Small intestine (tissue), 7 donors: Measurements from ENCODE around the gene SPACA7. TPM values are rescaled to one million over a fixed set of nuclear protein-coding genes. Genes with fewer than 3 reads are reported as not detected.

ENCODE experiments used
- DNase-seq, 2 donors: peaks; one replicate each; pipeline versions ENCODE4 v3.0.0 to v3.0.0-alpha.2; 2013
- FAIRE-seq: peaks from 2 replicates; lab custom pipeline; 2012; peaks lifted over from hg19 to GRCh38; lab: Jason Lieb, UNC
- H3K27ac ChIP-seq, 3 donors: one replicate each; pipeline ENCODE4 v1.5.1; 2013; ENCODE audit warnings: low read length in 2 of 3, mild to moderate bottlenecking in 2 of 3, control low read depth in 1 of 3, inconsistent platforms in 1 of 3, low read depth in 1 of 3, moderate library complexity in 1 of 3
- H3K27me3 ChIP-seq, 3 donors: one replicate each; pipeline ENCODE4 v1.6.1; 2013; ENCODE audit warnings: low read length in 3 of 3, inconsistent platforms in 1 of 3; ENCODE audit not compliant: control insufficient read depth in 3 of 3, insufficient read depth in 3 of 3
- H3K36me3 ChIP-seq, 3 donors: one replicate each; pipeline ENCODE4 v1.6.1; 2013; ENCODE audit warnings: low read length in 3 of 3, inconsistent platforms in 1 of 3, low read depth in 1 of 3, mild to moderate bottlenecking in 1 of 3, moderate library complexity in 1 of 3; ENCODE audit not compliant: control insufficient read depth in 3 of 3, insufficient read depth in 2 of 3
- H3K4me1 ChIP-seq, 3 donors: one replicate each; pipeline ENCODE4 v1.6.1; 2013; ENCODE audit warnings: low read length in 2 of 3, inconsistent platforms in 1 of 3, low read depth in 1 of 3, mild to moderate bottlenecking in 1 of 3, moderate library complexity in 1 of 3; ENCODE audit not compliant: control insufficient read depth in 3 of 3, insufficient read depth in 2 of 3
- H3K4me3 ChIP-seq, 3 donors: one replicate each; pipeline ENCODE4 v1.5.1; 2013; ENCODE audit warnings: low read length in 3 of 3, control low read depth in 1 of 3, inconsistent platforms in 1 of 3, low read depth in 1 of 3, mild to moderate bottlenecking in 1 of 3, moderate library complexity in 1 of 3
- H3K9me3 ChIP-seq, 2 donors: one replicate each; pipeline ENCODE4 v1.6.1; 2013; ENCODE audit warnings: low read depth in 1 of 2, low read length in 1 of 2; ENCODE audit not compliant: control insufficient read depth in 2 of 2, insufficient read depth in 1 of 2
- WGBS, 3 donors: extraction: QIAGEN DNeasy Blood & Tissue Kit; methylation state at CpG; one replicate each; pipeline ENCODE4 v1.1.7; 2013; 5-methylcytosine and 5-hydroxymethylcytosine counted together
- polyA plus RNA-seq, 4 donors: library from polyadenylated mRNA; stranded (reverse) in 3 of 4; unstranded in 1 of 4; fragments of 200-250 nt in 3 of 4; fragments of 120-200 nt in 1 of 4; gene quantifications; one replicate each; pipeline versions ENCODE4 v1.2.1 to v1.2.3, GENCODE V29; 2013
- donor health status: healthy with polysubstance abuse.
- donor health status: control.
- donor health status: control.
- donor health status: Bipolar disorder and iron deficiency.
- donor health status: healthy.

SPACA7 gene
- polyA plus RNA-seq, 4 donors: not detected

GRCh38 chr13:112450118-112450903 is 74.2 kb downstream of the SPACA7 start:
- Histone ChIP-seq H3K27me3 (peaks cover 0 to 2% (median 2%) of the 10 kb centered on the region in 3 donors), H3K4me3 (no peak overlapping the region), H3K36me3 (no peaks in the 10 kb centered on the region), H3K27ac (no peak overlapping the region), H3K4me1 (no peaks in the 10 kb centered on the region), H3K9me3 (no peaks in the 10 kb centered on the region)
- DNase-seq (no peak), FAIRE-seq (no peak)
- WGBS, 3 donors: 83 to 85% (median 85%) methylated on average over 20 to 21 of the region's 23 CpGs

GRCh38 chr13:112450904-112451240 is 74.7 kb downstream of the SPACA7 start:
- Histone ChIP-seq H3K4me1 (no peaks in the 10 kb centered on the region), H3K36me3 (no peaks in the 10 kb centered on the region), H3K27me3 (peaks cover 0 to 2% (median 0%) of the 10 kb centered on the region in 3 donors), H3K4me3 (no peak overlapping the region), H3K27ac (no peak overlapping the region), H3K9me3 (no peaks in the 10 kb centered on the region)
- 41 to 54% (median 46%) methylated on average over 9 of the region's 9 CpGs for WGBS, 3 donors
- FAIRE-seq (no peak), DNase-seq (no peak)

- FAIRE-seq (no peak), DNase-seq (no peak)
- WGBS, 3 donors: 83 to 85% (median 84%) methylated on average over 41 to 43 of the region's 43 CpGs
- Histone ChIP-seq H3K4me1 (no peaks in the 10 kb centered on the region), H3K36me3 (no peaks in the 10 kb centered on the region), H3K27ac (no peak overlapping the region), H3K9me3 (no peaks in the 10 kb centered on the region), H3K4me3 (no peak overlapping the region), H3K27me3 (peaks cover 0 to 2% (median 0%) of the 10 kb centered on the region in 3 donors)
Observed at GRCh38 chr13:112451512-112452379, 75.6 kb downstream of the SPACA7 start.

- Histone ChIP-seq H3K36me3 (no peaks in the 10 kb centered on the region), H3K4me1 (no peaks in the 10 kb centered on the region), H3K9me3 (no peaks in the 10 kb centered on the region), H3K4me3 (no peak overlapping the region), H3K27me3 (peaks cover 0 to under 1% (median 0%) of the 10 kb centered on the region in 3 donors), H3K27ac (no peak overlapping the region)
- FAIRE-seq: no peak
- DNase-seq: no peak
- WGBS, 3 donors: 77 to 87% (median 85%) methylated on average over 32 to 36 of the region's 36 CpGs
Observed at GRCh38 chr13:112452380-112453206, 76.4 kb downstream of the SPACA7 start.

- FAIRE-seq (no peak), DNase-seq (no peak)
- H3K4me3 ChIP-seq: no peak overlapping the region
- no peaks in the 10 kb centered on the region for H3K36me3 ChIP-seq
- 90 to 91% (median 90%) methylated on average over 32 of the region's 32 CpGs for WGBS, 3 donors
- no peaks in the 10 kb centered on the region for H3K9me3 ChIP-seq
- H3K27me3 ChIP-seq: no peaks in the 10 kb centered on the region
- no peaks in the 10 kb centered on the region for H3K4me1 ChIP-seq
- no peak overlapping the region for H3K27ac ChIP-seq
Observed at GRCh38 chr13:112453207-112453829, 77.2 kb downstream of the SPACA7 start.

- Histone ChIP-seq H3K4me1 (no peaks in the 10 kb centered on the region), H3K9me3 (no peaks in the 10 kb centered on the region), H3K4me3 (no peak overlapping the region), H3K27me3 (no peaks in the 10 kb centered on the region), H3K27ac (no peak overlapping the region), H3K36me3 (no peaks in the 10 kb centered on the region)
- 83 to 85% (median 84%) methylated on average over 28 to 30 of the region's 30 CpGs for WGBS, 3 donors
- DNase-seq (no peak), FAIRE-seq (no peak)
Observed at GRCh38 chr13:112453874-112454647, 77.9 kb downstream of the SPACA7 start.

GRCh38 chr13:112454648-112455334 is 78.6 kb downstream of the SPACA7 start:
- no peaks in the 10 kb centered on the region for H3K36me3 ChIP-seq
- H3K4me1 ChIP-seq: no peaks in the 10 kb centered on the region
- WGBS, 3 donors: 76 to 80% (median 78%) methylated on average over 16 of the region's 16 CpGs
- no peaks in the 10 kb centered on the region for H3K9me3 ChIP-seq
- no peak for FAIRE-seq
- no peak overlapping the region for H3K4me3 ChIP-seq
- H3K27ac ChIP-seq: no peak overlapping the region
- no peaks in the 10 kb centered on the region for H3K27me3 ChIP-seq
- no peak for DNase-seq
